SH-SY5Y (cell line): Measurements from ENCODE around the gene NDUFA8.

Source experiments
- GATA2 ChIP-seq: IDR thresholded peaks from 2 replicates; pipeline ENCODE4 v1.6.1; 2011; ENCODE audit warnings: mild to moderate bottlenecking, low read depth, low read length
- GATA3 ChIP-seq: IDR thresholded peaks from 2 replicates; pipeline ENCODE4 v1.6.1; 2011; ENCODE audit warnings: low read depth, mild to moderate bottlenecking, low read length, moderate library complexity

GRCh38 chr9:122193651-122194050 is 34.1 kb upstream of the NDUFA8 start:
- TF ChIP-seq GATA2 = no peak
- TF ChIP-seq GATA3 = no peak
